GM06990 (cell line): ENCODE measurements around the gene KIF18B.
A peak's percentile ranks its signal among the peaks of the same experiment; 100 is the strongest.
"Not testable (repeated sequence)": the region's sequence is repeated elsewhere in the genome, so short reads cannot be mapped to it uniquely, and the experiment has no call there.

Experiments
- DNase-seq: peaks from one replicate; pipeline ENCODE4 v3.0.0-alpha.2; 2011; ENCODE audit not compliant: insufficient read length; ENCODE audit errors: extremely low read depth
- H3K27me3 ChIP-seq: replicated peaks from 2 replicates; pipeline ENCODE4 v1.6.0; 2011; ENCODE audit warnings: low read length; ENCODE audit not compliant: control insufficient read depth, insufficient read depth
- H3K36me3 ChIP-seq: 2 replicates; pipeline ENCODE4 v1.5.1; 2011; ENCODE audit warnings: low read length; ENCODE audit not compliant: control insufficient read depth, insufficient read depth
- H3K4me3 ChIP-seq: replicated peaks from 2 replicates; pipeline ENCODE4 v1.5.1; 2011; ENCODE audit warnings: low read depth, mild to moderate bottlenecking, control low read depth, low read length
- TF ChIP-seq, protein P1 (sequence below): IDR thresholded peaks from 2 replicates; pipeline ENCODE4 v1.5.1; 2011; ENCODE audit warnings: low read length, control low read depth, mild to moderate bottlenecking, inconsistent platforms; ENCODE audit not compliant: insufficient read depth, poor library complexity, severe bottlenecking

KIF18B gene

GRCh38 chr17:44952946-44953475 lies 5.4 kb upstream of the KIF18B start:
- H3K4me3 ChIP-seq, result no peak overlapping the region
- no peaks in the 10 kb centered on the region; the same call in 1 of the 2 replicates for H3K27me3 ChIP-seq
- no peak for DNase-seq
- H3K36me3 ChIP-seq, result no peaks in the 10 kb centered on the region
- TF ChIP-seq, protein P1, sequence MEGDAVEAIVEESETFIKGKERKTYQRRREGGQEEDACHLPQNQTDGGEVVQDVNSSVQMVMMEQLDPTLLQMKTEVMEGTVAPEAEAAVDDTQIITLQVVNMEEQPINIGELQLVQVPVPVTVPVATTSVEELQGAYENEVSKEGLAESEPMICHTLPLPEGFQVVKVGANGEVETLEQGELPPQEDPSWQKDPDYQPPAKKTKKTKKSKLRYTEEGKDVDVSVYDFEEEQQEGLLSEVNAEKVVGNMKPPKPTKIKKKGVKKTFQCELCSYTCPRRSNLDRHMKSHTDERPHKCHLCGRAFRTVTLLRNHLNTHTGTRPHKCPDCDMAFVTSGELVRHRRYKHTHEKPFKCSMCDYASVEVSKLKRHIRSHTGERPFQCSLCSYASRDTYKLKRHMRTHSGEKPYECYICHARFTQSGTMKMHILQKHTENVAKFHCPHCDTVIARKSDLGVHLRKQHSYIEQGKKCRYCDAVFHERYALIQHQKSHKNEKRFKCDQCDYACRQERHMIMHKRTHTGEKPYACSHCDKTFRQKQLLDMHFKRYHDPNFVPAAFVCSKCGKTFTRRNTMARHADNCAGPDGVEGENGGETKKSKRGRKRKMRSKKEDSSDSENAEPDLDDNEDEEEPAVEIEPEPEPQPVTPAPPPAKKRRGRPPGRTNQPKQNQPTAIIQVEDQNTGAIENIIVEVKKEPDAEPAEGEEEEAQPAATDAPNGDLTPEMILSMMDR, result no peak

DNA sequence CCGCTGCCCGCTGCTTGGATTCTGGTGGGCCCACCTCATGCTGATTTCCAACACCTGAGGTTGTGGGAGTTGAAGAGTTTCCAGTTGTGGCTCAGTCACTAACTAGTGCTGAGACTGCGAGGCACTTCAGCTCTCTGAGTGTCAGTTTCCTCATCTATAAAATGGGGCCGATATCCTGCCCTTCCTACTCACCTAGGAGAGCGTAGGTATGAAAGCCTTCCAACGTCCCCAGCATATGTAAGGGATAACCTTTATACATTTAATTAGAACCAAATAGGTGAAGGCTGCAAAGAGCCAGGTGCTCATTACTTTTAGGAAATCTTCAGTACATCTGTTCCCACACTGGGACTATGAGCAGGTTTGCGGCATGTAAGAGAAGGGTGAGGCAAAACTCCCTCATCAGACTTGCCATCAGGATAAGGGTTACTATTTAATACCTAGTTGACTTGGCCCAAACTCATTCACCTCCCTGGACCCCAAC lies 782 bp upstream of the KIF18B start:
- Histone ChIP-seq H3K36me3 (no peaks in the 10 kb centered on the region), H3K4me3 (peak overlapping the region; percentile 65), H3K27me3 (no peaks in the 10 kb centered on the region)
- TF ChIP-seq, protein P1, result no peak
- DNase-seq, result no peak

DNA sequence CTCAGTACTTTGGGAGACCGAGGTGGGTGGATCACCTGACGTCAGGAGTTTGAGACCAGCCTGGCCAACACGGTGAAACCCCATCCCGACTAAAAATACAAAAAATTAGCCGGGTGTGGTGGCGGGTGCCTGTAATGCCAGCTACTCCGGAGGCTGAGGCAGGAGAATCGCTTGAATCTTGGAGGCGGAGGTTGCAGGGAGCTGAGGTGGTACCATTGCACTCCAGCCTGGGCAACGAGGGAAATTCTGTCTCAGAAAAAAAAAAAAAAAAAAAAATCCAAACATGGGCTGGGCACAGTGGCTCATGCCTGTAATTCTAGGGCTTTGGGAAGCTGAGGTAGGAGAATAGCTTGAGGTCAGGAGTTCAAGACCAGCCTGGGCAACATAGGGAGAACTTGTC lies 1.9 kb downstream of the KIF18B start:
- H3K36me3 ChIP-seq, result not testable (repeated sequence)

GRCh38 chr17:44942456-44942855 lies 5.1 kb downstream of the KIF18B start:
- Histone ChIP-seq H3K4me3 (no peak overlapping the region), H3K27me3 (no peaks in the 10 kb centered on the region), H3K36me3 (peaks cover 2% of the 10 kb centered on the region; the same call in 1 of the 2 replicates)
- TF ChIP-seq, protein P1, result no peak
- DNase-seq, result no peak

More for the DNA sequence above, 1.9 kb downstream of the KIF18B start:
- DNase-seq, H3K27me3 ChIP-seq, H3K4me3 ChIP-seq: not testable (repeated sequence)

DNA sequence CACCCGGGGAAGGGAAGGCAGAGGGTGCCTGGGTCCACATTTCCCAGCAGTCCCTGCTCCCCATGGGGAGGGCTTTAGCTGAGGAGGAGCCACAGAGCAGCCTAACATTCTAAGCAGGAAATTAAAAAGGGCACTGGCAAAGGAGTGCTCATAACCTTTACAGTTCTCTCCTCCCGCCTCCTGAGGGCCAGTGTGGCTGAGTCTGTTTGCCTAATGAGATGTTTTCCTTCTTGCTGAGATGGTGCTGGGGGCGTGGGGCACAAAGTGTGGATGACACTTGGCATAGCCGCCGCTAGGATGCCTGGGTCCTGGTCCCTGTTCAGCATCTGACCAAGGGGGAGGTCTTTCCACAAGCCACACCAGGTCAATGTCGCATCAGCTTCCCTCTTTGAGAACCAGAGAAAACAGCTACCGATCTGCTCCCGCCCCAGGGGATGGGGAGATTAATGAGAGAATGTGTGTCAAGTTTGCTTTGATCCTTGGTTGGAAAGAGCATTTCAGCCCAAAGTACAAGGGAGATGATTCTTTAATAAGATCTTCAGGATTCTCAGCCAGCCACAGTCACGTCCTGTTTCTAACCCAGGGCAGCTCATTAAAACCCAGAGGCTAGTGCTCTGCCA lies 5.8 kb downstream of the KIF18B start:
- H3K4me3 ChIP-seq, result no peak overlapping the region
- no peak for DNase-seq
- H3K36me3 ChIP-seq, result peaks cover 2% of the 10 kb centered on the region; the same call in 1 of the 2 replicates
- H3K27me3 ChIP-seq, result no peaks in the 10 kb centered on the region
- TF ChIP-seq, protein P1, result no peak

- DNase-seq, result no peak
- TF ChIP-seq, protein P1, result no peak
Observed at GRCh38 chr17:44940768-44941167, 6.8 kb downstream of the KIF18B start.

More at GRCh38 chr17:44940768-44941167, 6.8 kb downstream of the KIF18B start:
- Histone ChIP-seq H3K4me3 (no peak overlapping the region), H3K27me3 (no peaks in the 10 kb centered on the region), H3K36me3 (peaks cover 2% of the 10 kb centered on the region; the same call in 1 of the 2 replicates)
